Tibial artery (tissue), 4 donors: Measurements from ENCODE around the gene AGMAT.
A peak's percentile ranks its signal among the peaks of the same experiment; 100 is the strongest.

ENCODE experiments used
- DNase-seq, 2 donors: peaks; one replicate each; pipeline ENCODE4 v3.0.0-alpha.2; 2019
- H3K27ac ChIP-seq, 2 donors: fragments of 200-600 bp; sonication (generic) in 1 of 2; 1 replicate in 1 of 2; 2 replicates in 1 of 2; pipeline ENCODE4 v1.5.1; 2018 to 2019; ENCODE audit warnings: mild to moderate bottlenecking in 1 of 2
- H3K27me3 ChIP-seq, 2 donors: fragments of 200-600 bp; sonication (generic) in 1 of 2; one replicate each; pipeline versions ENCODE4 v1.5.1 to v1.6.0; 2016 to 2019
- H3K36me3 ChIP-seq, 3 donors: fragments of 200-600 bp; sonication (generic) in 2 of 3; one replicate each; pipeline ENCODE4 v1.5.1; 2016 to 2019; ENCODE audit warnings: mild to moderate bottlenecking in 2 of 3
- H3K4me1 ChIP-seq, 4 donors: fragments of 200-600 bp; sonication (generic) in 2 of 4; 1 replicate in 3 of 4; 2 replicates in 1 of 4; pipeline ENCODE4 v1.5.1; 2016 to 2019
- H3K4me3 ChIP-seq, 2 donors: fragments of 200-600 bp; sonication (generic) in 1 of 2; 1 replicate in 1 of 2; 2 replicates in 1 of 2; pipeline ENCODE4 v1.5.1; 2018 to 2019; ENCODE audit warnings: mild to moderate bottlenecking in 2 of 2
- H3K9me3 ChIP-seq, 3 donors: fragments of 200-600 bp; sonication (generic) in 1 of 3; one replicate each; pipeline ENCODE4 v1.5.1; 2016 to 2019
- intact Hi-C: fragments of 100-400 bp; cut with DNase I; formaldehyde crosslinking; loops from one replicate; pipeline ENCODE4 v1.15.0; 2023; ENCODE audit warnings: low total_unique reads
- TF ChIP-seq, protein P1 (sequence below), 2 experiments: fragments of 200-600 bp in 1 of 2; fragments of 450-650 bp in 1 of 2; IDR thresholded peaks; one replicate each; pipeline ENCODE4 v1.5.1; 2017 to 2019; ENCODE audit warnings: antibody characterized with exemption in 2 of 2, mild to moderate bottlenecking in 1 of 2, moderate library complexity in 1 of 2

Gene AGMAT

DNA sequence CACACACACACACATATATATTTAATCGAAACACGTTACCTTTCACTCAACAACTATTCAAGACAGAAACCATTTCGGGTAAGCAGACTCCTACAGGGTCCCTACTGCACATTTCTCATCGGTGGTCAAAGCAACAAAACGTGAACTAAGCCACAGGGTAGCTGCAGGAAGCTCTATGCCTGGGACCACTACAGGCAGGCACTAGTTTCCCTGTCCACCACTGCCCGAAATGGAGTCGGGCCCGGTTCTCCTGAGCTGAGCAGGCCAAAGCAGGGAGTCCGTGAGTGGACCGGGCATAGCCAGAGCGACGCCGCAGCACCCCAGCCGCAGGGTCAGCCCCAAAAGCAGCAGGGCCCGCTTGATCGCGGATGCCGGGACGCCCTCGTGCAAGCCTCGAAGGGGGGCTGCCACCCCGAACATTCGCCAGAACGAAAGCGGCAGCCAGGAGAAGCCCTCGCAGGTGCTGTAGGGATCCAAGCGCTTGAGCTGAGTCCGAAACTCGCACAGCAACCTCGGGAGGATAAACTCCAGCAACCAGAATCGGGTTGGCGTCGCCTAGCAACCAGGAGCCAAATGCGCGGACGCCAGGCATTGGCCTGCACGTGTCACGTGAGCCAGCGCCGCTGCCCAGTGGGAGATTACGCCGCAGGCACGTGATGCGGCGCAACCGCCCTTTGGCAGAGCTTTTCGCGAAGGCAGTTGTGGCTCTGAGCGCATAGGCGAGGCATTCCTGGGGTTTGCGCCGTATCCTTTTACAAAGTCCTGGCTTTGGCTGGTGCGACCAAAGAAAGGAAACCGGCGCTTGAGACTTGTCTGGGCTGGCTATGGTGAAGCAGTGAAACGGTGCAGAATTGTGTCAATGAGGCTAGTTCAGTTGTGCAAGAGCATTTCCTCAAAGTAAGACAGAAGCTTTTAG lies 18.5 kb upstream of the AGMAT start:
- Histone ChIP-seq H3K27ac (peak overlapping the region; percentile 76 to 78), H3K4me3 (peak overlapping the region; percentile 64 to 74), H3K9me3 (no peaks in the 10 kb centered on the region), H3K27me3 (no peaks in the 10 kb centered on the region), H3K36me3 (no peaks in the 10 kb centered on the region), H3K4me1 (peaks cover 0 to 14% (median 5%) of the 10 kb centered on the region in 4 donors)
- TF ChIP-seq, protein P1, sequence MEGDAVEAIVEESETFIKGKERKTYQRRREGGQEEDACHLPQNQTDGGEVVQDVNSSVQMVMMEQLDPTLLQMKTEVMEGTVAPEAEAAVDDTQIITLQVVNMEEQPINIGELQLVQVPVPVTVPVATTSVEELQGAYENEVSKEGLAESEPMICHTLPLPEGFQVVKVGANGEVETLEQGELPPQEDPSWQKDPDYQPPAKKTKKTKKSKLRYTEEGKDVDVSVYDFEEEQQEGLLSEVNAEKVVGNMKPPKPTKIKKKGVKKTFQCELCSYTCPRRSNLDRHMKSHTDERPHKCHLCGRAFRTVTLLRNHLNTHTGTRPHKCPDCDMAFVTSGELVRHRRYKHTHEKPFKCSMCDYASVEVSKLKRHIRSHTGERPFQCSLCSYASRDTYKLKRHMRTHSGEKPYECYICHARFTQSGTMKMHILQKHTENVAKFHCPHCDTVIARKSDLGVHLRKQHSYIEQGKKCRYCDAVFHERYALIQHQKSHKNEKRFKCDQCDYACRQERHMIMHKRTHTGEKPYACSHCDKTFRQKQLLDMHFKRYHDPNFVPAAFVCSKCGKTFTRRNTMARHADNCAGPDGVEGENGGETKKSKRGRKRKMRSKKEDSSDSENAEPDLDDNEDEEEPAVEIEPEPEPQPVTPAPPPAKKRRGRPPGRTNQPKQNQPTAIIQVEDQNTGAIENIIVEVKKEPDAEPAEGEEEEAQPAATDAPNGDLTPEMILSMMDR (IDR thresholded peaks at IDR 0.05), result peak in 1 of 2 experiments; percentile 23
- DNase-seq, result peak; percentile 97 to 98
- intact Hi-C loops, result loop anchor here (2.0 kb wide), 1 partner anchor 13 kb away; the partner anchor contains the start of gene DDI2

DNA sequence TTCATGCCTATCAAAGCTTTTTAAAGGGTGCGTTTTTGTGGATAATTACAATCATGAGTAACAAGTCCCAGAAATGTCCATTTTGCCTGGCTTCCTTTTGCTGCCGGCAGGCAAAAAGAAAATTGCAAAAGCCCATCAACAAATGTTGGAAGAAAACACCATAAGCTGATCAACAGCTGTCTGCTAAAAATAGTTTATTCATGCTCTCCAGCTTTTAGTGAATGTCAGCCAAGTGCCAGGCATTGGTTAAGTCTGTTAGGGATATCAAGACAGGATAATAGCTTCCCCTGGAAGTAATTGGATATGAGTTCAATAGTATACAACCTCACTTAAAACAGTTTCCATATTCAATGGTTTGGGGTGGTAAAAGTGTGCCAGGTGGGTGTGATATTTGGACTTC lies 13.6 kb upstream of the AGMAT start:
- DNase-seq, result no peak
- H3K9me3 ChIP-seq, result no peaks in the 10 kb centered on the region
- H3K36me3 ChIP-seq, result no peaks in the 10 kb centered on the region
- H3K4me3 ChIP-seq, result no peak overlapping the region
- no peak overlapping the region for H3K27ac ChIP-seq
- TF ChIP-seq, protein P1 (IDR thresholded peaks at IDR 0.05), result no peak
- H3K4me1 ChIP-seq, result peaks cover 0 to 14% (median 5%) of the 10 kb centered on the region in 4 donors
- no peaks in the 10 kb centered on the region for H3K27me3 ChIP-seq
- intact Hi-C loops, result loop anchor here (5.0 kb wide), 1 partner anchor 134 kb away; no protein-coding TSS in a partner anchor

DNA sequence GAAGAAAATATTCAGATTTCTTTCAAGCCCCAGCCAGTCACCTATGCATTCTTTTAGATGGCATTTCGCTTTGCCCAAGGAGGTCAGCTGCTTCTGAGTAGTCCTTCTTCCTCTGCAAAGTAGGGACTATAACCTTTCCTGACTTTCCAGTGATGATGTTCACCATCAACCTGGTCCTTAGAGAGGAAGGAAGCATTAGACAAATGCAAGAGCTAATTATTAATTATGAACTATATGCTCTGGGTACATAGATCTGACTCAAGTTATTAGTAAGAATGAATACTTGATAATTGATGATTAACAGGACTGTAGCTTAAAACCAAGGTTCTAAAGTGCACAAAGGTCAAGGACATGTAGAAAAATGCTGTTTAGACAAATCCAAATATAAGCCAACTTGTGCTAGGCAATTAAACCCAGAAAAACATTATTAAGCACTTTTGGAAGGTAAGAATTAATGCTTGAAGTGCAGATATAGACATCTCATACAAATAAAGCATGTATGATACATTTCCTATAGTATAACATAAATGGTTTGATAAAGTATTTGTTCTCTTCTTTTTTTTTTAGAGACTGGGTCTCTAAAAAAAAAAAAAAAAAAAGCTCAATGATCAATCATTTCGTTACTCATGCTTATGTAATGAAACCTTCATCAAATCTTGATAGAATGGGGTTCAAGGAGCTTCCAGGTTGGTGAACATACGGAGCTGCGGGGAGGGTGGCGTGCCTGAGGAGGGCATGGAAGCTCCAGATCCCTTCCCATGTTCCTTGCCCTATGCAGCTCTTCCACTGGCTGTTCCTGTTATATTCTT lies 11.2 kb upstream of the AGMAT start:
- Histone ChIP-seq H3K27me3 (no peaks in the 10 kb centered on the region), H3K9me3 (no peaks in the 10 kb centered on the region), H3K27ac (no peak overlapping the region), H3K4me1 (no peaks in the 10 kb centered on the region), H3K36me3 (no peaks in the 10 kb centered on the region), H3K4me3 (no peak overlapping the region)
- intact Hi-C loops, result loop anchor here (5.0 kb wide), 1 partner anchor 136 kb away; no protein-coding TSS in a partner anchor
- TF ChIP-seq, protein P1 (IDR thresholded peaks at IDR 0.05), result no peak
- DNase-seq, result no peak

DNA sequence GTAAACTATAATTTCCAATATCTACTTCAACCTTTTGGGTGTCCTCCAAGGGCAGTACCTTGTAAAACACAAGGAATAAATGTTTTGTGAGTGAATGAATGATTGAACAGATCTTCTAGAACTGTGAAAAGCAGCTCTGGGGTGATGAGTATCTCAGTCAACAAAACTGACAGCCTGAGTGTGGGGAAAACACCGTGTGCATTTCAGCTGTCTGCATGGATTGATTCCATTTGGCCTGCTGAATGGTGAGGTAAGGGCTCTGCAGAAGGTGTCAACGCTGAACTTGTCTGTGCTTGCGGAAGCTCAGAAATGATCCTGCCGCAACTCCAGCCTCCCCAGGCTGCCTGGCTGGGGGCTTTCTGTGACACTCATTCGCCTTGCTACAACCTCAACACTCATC lies 7.4 kb upstream of the AGMAT start:
- intact Hi-C loops, result no loop called here
- H3K36me3 ChIP-seq, result no peaks in the 10 kb centered on the region
- TF ChIP-seq, protein P1 (IDR thresholded peaks at IDR 0.05), result no peak
- no peaks in the 10 kb centered on the region for H3K9me3 ChIP-seq
- H3K27ac ChIP-seq, result no peak overlapping the region
- no peak overlapping the region for H3K4me3 ChIP-seq
- H3K27me3 ChIP-seq, result no peaks in the 10 kb centered on the region
- no peaks in the 10 kb centered on the region for H3K4me1 ChIP-seq
- no peak for DNase-seq

DNA sequence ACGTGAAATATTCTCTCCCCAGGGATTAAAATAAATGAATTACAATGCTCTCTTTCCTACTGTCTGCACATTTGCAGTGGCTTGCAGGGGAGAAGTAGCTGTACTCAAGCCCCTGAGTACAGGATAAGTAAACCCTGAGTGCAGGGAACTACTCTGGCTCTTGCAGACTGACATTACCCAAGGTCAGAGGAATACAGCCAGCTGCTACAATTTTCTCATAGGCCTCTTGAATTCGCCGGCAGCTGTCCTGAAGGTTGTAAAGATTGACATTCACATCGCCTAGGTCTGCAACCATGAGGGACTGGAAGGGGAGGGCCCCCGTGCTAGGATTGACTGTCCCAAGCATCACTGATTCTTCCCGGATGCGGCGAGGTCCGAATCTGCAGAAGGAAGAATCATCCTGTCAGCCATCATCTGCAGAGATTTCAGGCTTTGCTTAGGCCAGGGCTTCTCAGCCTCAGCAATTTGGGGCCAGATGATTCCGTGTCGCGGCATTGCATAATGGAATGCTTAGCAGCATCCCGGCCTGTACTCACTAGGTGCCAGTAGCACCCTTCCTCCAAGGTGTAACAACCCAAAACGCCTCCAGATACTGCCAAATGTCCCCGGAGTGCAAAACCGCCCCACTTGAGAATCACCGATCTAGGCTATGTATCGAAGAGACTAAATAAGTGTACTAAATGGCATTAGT lies 1.7 kb downstream of the AGMAT start:
- Histone ChIP-seq H3K36me3 (no peaks in the 10 kb centered on the region), H3K27ac (no peak overlapping the region), H3K27me3 (peaks cover 0 to 30% of the 10 kb centered on the region in 2 donors), H3K9me3 (no peaks in the 10 kb centered on the region), H3K4me1 (peaks cover 0 to 10% (median 9%) of the 10 kb centered on the region in 4 donors), H3K4me3 (no peak overlapping the region)
- DNase-seq, result no peak
- intact Hi-C loops, result no loop called here
- TF ChIP-seq, protein P1 (IDR thresholded peaks at IDR 0.05), result no peak
